Measurements from ENCODE around the gene MTRR. TPM values are rescaled to one million over a fixed set of nuclear protein-coding genes. Genes with fewer than 3 reads are reported as not detected.

The MTRR gene
- total and polyA plus RNA-seq, 9 donors = 21.8 to 65.9 (median 42.5) TPM

GRCh38 chr5:7884491-7885267 lies 15.7 kb downstream of the MTRR start:
- TF ChIP-seq CTCF (IDR thresholded peaks at IDR 0.05) (no peak), POLR2A (IDR thresholded peaks at IDR 0.05) (no peak), EP300 (IDR thresholded peaks at IDR 0.05) (no peak)
- no peak for DNase-seq
- intact Hi-C loops (cut with DNase I) = no loop called here
- Histone ChIP-seq H3K4me3 (no peak overlapping the region), H3K27ac (no peak overlapping the region), H3K4me1 (ENCODE audit: insufficient read depth) (no peaks in the 10 kb centered on the region), H3K27me3 (no peaks in the 10 kb centered on the region), H3K36me3 (no peaks in the 10 kb centered on the region), H3K9me3 (no peaks in the 10 kb centered on the region)
- WGBS, 3 donors = 62 to 75% (median 63%) methylated on average over 5 of the region's 5 CpGs

- Histone ChIP-seq H3K36me3 (no peaks in the 10 kb centered on the region), H3K27me3 (no peaks in the 10 kb centered on the region), H3K4me1 (ENCODE audit: insufficient read depth) (no peaks in the 10 kb centered on the region), H3K27ac (no peak overlapping the region), H3K9me3 (no peaks in the 10 kb centered on the region), H3K4me3 (no peak overlapping the region)
- 53 to 63% (median 54%) methylated on average over 7 of the region's 7 CpGs for WGBS, 3 donors
- TF ChIP-seq EP300 (IDR thresholded peaks at IDR 0.05) (no peak), POLR2A (IDR thresholded peaks at IDR 0.05) (no peak), CTCF (IDR thresholded peaks at IDR 0.05) (peak in 2 of 3 donors; percentile 48 to 52)
- intact Hi-C loops (cut with DNase I) = no loop called here
- no peak for DNase-seq
Measured at GRCh38 chr5:7886849-7887475, 18.0 kb downstream of the MTRR start.

- Histone ChIP-seq H3K27ac (no peak overlapping the region), H3K36me3 (no peaks in the 10 kb centered on the region), H3K4me1 (ENCODE audit: insufficient read depth) (no peaks in the 10 kb centered on the region), H3K9me3 (no peaks in the 10 kb centered on the region), H3K4me3 (no peak overlapping the region), H3K27me3 (no peaks in the 10 kb centered on the region)
- 88 to 97% (median 94%) methylated on average over 9 of the region's 9 CpGs for WGBS, 3 donors
- intact Hi-C loops (cut with DNase I) = no loop called here
- TF ChIP-seq CTCF (IDR thresholded peaks at IDR 0.05) = no peak
- TF ChIP-seq EP300 (IDR thresholded peaks at IDR 0.05) = no peak
- no peak for TF ChIP-seq POLR2A (IDR thresholded peaks at IDR 0.05)
- no peak for DNase-seq
Measured at GRCh38 chr5:7888901-7889300, 20.0 kb downstream of the MTRR start.

- no peak for TF ChIP-seq POLR2A (IDR thresholded peaks at IDR 0.05)
- no peak for TF ChIP-seq EP300 (IDR thresholded peaks at IDR 0.05)
- no peak for TF ChIP-seq CTCF (IDR thresholded peaks at IDR 0.05)
- H3K36me3 ChIP-seq = no peaks in the 10 kb centered on the region
- no peaks in the 10 kb centered on the region for H3K27me3 ChIP-seq
- H3K27ac ChIP-seq = no peak overlapping the region
- WGBS, 3 donors = 91 to 94% (median 93%) methylated on average over 5 of the region's 5 CpGs
- intact Hi-C loops (cut with DNase I) = loop anchor here in 1 of 4 donors (10.0 kb wide), 1 partner anchor 1660 kb away; no protein-coding TSS in a partner anchor
- H3K4me3 ChIP-seq = no peak overlapping the region
- no peaks in the 10 kb centered on the region for H3K4me1 ChIP-seq (ENCODE audit: insufficient read depth)
- H3K9me3 ChIP-seq = no peaks in the 10 kb centered on the region
- DNase-seq = no peak
Measured at GRCh38 chr5:7894439-7894838, 25.5 kb downstream of the MTRR start.

Measured in ovary (tissue), 9 donors.